ENCODE measurements around the gene LARGE1.
A peak's percentile ranks its signal among the peaks of the same experiment; 100 is the strongest.

LARGE1 gene

GRCh38 chr22:33659448-33659847 is 260.8 kb downstream of the LARGE1 start:
- intact Hi-C loops (cut with DNase I), result no loop called here
- no peak for DNase-seq

GRCh38 chr22:33658775-33659174 is 261.5 kb downstream of the LARGE1 start:
- intact Hi-C loops (cut with DNase I), result no loop called here
- peak in 2 of 42 donors; percentile 6 to 26 for DNase-seq

GRCh38 chr22:33657670-33658069 is 262.6 kb downstream of the LARGE1 start:
- DNase-seq, result no peak
- intact Hi-C loops (cut with DNase I), result no loop called here

GRCh38 chr22:33656808-33657628 is 263.3 kb downstream of the LARGE1 start:
- DNase-seq, result no peak
- intact Hi-C loops (cut with DNase I), result no loop called here

GRCh38 chr22:33654173-33654895 is 265.9 kb downstream of the LARGE1 start:
- DNase-seq, result no peak
- intact Hi-C loops (cut with DNase I), result no loop called here

GRCh38 chr22:33653532-33654063 is 266.7 kb downstream of the LARGE1 start:
- intact Hi-C loops (cut with DNase I), result no loop called here
- DNase-seq, result no peak

GRCh38 chr22:33652615-33653014 is 267.7 kb downstream of the LARGE1 start:
- DNase-seq, result no peak
- intact Hi-C loops (cut with DNase I), result no loop called here

GRCh38 chr22:33650244-33650643 is 270.0 kb downstream of the LARGE1 start:
- peak in 2 of 42 donors; percentile 9 to 27 for DNase-seq
- intact Hi-C loops (cut with DNase I), result no loop called here

- DNase-seq, result no peak
- intact Hi-C loops (cut with DNase I), result no loop called here
Observed at GRCh38 chr22:33648478-33648877, 271.8 kb downstream of the LARGE1 start.

- intact Hi-C loops (cut with DNase I), result no loop called here
- DNase-seq, result no peak
Observed at GRCh38 chr22:33640900-33641299, 279.4 kb downstream of the LARGE1 start.

- intact Hi-C loops (cut with DNase I), result no loop called here
- DNase-seq, result peak; percentile 26 to 88 (median 62)
Observed at GRCh38 chr22:33639588-33640254, 280.6 kb downstream of the LARGE1 start.

- DNase-seq, result no peak
- intact Hi-C loops (cut with DNase I), result no loop called here
Observed at GRCh38 chr22:33635766-33636165, 284.5 kb downstream of the LARGE1 start.

GRCh38 chr22:33631777-33632176 is 288.5 kb downstream of the LARGE1 start:
- intact Hi-C loops (cut with DNase I), result no loop called here
- no peak for DNase-seq

- DNase-seq, result no peak
- intact Hi-C loops (cut with DNase I), result no loop called here
Observed at GRCh38 chr22:33625959-33626358, 294.3 kb downstream of the LARGE1 start.

GRCh38 chr22:33620085-33620484 is 300.2 kb downstream of the LARGE1 start:
- intact Hi-C loops (cut with DNase I), result no loop called here
- DNase-seq, result no peak

GRCh38 chr22:33606504-33606903 is 313.8 kb downstream of the LARGE1 start:
- intact Hi-C loops (cut with DNase I), result no loop called here

GRCh38 chr22:33605666-33606065 is 314.6 kb downstream of the LARGE1 start:
- DNase-seq, result no peak
- intact Hi-C loops (cut with DNase I), result no loop called here

More at GRCh38 chr22:33606504-33606903, 313.8 kb downstream of the LARGE1 start:
- DNase-seq, result no peak

- intact Hi-C loops (cut with DNase I), result no loop called here
- DNase-seq, result no peak
Observed at GRCh38 chr22:33605221-33605620, 315.1 kb downstream of the LARGE1 start.

- DNase-seq, result peak in 8 of 42 donors; percentile 12 to 62 (median 21)
- intact Hi-C loops (cut with DNase I), result no loop called here
Observed at GRCh38 chr22:33601062-33601461, 319.2 kb downstream of the LARGE1 start.

- intact Hi-C loops (cut with DNase I), result no loop called here
Observed at GRCh38 chr22:33600595-33600994, 319.7 kb downstream of the LARGE1 start.

More at GRCh38 chr22:33600595-33600994, 319.7 kb downstream of the LARGE1 start:
- no peak for DNase-seq

All from head of caudate nucleus (tissue), 42 donors.